Prostate gland (tissue), 2 donors: ENCODE measurements around the gene SMIM35.

Source experiments
- CTCF ChIP-seq, 4 experiments: fragments of 200-600 bp in 2 of 4; fragments of 450-650 bp in 2 of 4; sonication (generic) in 2 of 4; IDR thresholded peaks; 1 replicate in 3 of 4; 2 replicates in 1 of 4; pipeline ENCODE4 v1.5.1; 2016 to 2019; ENCODE audit warnings: antibody characterized with exemption in 4 of 4, mild to moderate bottlenecking in 2 of 4, moderate library complexity in 2 of 4
- POLR2A ChIP-seq: fragments of 450-650 bp; IDR thresholded peaks from one replicate; pipeline ENCODE4 v1.6.1; 2016; ENCODE audit warnings: antibody characterized with exemption, mild to moderate bottlenecking
- POLR2AphosphoS5 ChIP-seq: sonication (generic); formaldehyde crosslinking; IDR thresholded peaks from one replicate; pipeline ENCODE4 v1.6.1; 2017; ENCODE audit warnings: antibody characterized with exemption

- TF ChIP-seq CTCF (IDR thresholded peaks at IDR 0.05) (no peak), POLR2A (no peak), POLR2AphosphoS5 (no peak)
These were observed 90.7 kb downstream of the SMIM35 start for GRCh38 chr11:117996058-117996457.
